Activated CD8-positive, alpha-beta T cell treated with anti-CD3 and anti-CD28 coated beads for 36 hours (primary cell): Measurements from ENCODE around the gene OCEL1. TPM values are rescaled to one million over a fixed set of nuclear protein-coding genes. Genes with fewer than 3 reads are reported as not detected.

ENCODE experiments used
- ATAC-seq: fragments of 200-7000 bp; cut with Tn5 transposase; one replicate; pipeline ENCODE4 v1.10.0; 2021; ENCODE audit warnings: mild to moderate bottlenecking, moderate library complexity
- CTCF ChIA-PET: fragments of 350-600 bp; sonication (Branson Sonifier 250); formaldehyde crosslinking; loops from one replicate; lab custom pipeline; 2021; ENCODE audit warnings: antibody characterized with exemption; lab: Charles Lee
- POLR2A ChIA-PET: fragments of 350-600 bp; sonication (Branson Sonifier 250); formaldehyde crosslinking; loops from one replicate; lab custom pipeline; 2021; ENCODE audit warnings: antibody characterized with exemption; lab: Charles Lee
- DNase-seq: peaks from one replicate; pipeline ENCODE4 v3.0.0-alpha.2; 2020
- H3K27ac Mint-ChIP-seq: one replicate; pipeline ENCODE4 v1.8.0; 2021; ENCODE audit warnings: mild to moderate bottlenecking, mixed read lengths
- H3K27me3 Mint-ChIP-seq: one replicate; pipeline ENCODE4 v1.8.0; 2021; ENCODE audit warnings: mixed read lengths
- H3K36me3 Mint-ChIP-seq: one replicate; pipeline ENCODE4 v1.8.0; 2021; ENCODE audit warnings: low read depth, mixed read lengths
- H3K4me1 Mint-ChIP-seq: one replicate; pipeline ENCODE4 v1.8.0; 2021; ENCODE audit warnings: low read depth, mixed read lengths
- H3K4me3 Mint-ChIP-seq: one replicate; pipeline ENCODE4 v1.8.0; 2021; ENCODE audit warnings: mild to moderate bottlenecking, moderate library complexity, mixed read lengths
- H3K9me3 Mint-ChIP-seq: one replicate; pipeline ENCODE4 v1.8.0; 2021; ENCODE audit warnings: mixed read lengths
- intact Hi-C: fragments of 100-400 bp; cut with micrococcal nuclease; formaldehyde crosslinking; loops from one replicate; pipeline ENCODE4 v1.10.0; 2022
- total RNA-seq, 2 experiments: library from RNA; stranded (reverse); gene quantifications; one replicate each; pipeline ENCODE4 v1.2.3, GENCODE V29; 2021
- TF ChIP-seq, protein P1 (sequence below): fragments of 200-600 bp; IDR thresholded peaks from one replicate; pipeline ENCODE4 v1.8.0; 2022; ENCODE audit warnings: antibody characterized with exemption, mild to moderate bottlenecking

Gene OCEL1
- total RNA-seq, 2 experiments from 2014 or later = 20.1 TPM

DNA sequence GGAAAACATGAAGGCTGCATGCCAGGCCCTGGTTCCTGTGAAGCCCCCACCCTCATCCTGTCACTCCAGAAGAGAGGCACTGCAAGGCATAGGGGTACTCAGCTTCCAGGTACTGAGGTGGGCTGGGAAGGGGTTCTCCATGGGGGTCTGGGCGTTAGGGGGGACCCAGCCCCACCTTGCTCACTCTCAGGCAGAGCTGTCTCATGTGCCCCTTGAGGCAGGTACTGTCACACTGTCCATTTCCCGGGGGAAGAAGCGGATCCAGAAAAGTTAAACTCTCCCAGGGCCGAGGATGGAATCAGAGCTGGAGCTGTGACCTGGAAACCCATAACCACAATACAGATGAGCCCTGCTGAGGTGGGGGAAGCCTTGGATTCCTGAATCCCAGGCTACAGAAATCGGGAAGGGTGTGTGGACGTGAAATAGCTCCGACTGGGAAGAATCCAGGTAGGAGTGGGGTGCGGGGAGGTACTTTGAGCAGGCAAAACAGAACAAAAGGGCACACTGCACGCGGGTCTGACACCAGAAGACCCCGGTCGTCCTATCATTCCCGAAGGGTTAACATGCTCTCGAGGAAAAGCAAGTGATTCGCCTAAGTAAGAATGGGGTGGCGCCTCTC is 11.4 kb upstream of the OCEL1 start:
- TF ChIP-seq, protein P1, sequence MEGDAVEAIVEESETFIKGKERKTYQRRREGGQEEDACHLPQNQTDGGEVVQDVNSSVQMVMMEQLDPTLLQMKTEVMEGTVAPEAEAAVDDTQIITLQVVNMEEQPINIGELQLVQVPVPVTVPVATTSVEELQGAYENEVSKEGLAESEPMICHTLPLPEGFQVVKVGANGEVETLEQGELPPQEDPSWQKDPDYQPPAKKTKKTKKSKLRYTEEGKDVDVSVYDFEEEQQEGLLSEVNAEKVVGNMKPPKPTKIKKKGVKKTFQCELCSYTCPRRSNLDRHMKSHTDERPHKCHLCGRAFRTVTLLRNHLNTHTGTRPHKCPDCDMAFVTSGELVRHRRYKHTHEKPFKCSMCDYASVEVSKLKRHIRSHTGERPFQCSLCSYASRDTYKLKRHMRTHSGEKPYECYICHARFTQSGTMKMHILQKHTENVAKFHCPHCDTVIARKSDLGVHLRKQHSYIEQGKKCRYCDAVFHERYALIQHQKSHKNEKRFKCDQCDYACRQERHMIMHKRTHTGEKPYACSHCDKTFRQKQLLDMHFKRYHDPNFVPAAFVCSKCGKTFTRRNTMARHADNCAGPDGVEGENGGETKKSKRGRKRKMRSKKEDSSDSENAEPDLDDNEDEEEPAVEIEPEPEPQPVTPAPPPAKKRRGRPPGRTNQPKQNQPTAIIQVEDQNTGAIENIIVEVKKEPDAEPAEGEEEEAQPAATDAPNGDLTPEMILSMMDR = no peak
- Mint-ChIP-seq H3K36me3 (peaks cover 37% of the 10 kb centered on the region), H3K4me3 (peak overlapping the region; percentile 82), H3K4me1 (peaks cover 16% of the 10 kb centered on the region), H3K27ac (peak overlapping the region; percentile 97), H3K27me3 (no peaks in the 10 kb centered on the region), H3K9me3 (no peaks in the 10 kb centered on the region)
- ChIA-PET POLR2A (interaction anchor here (0.7 to 3.1 kb wide), 9 partner anchors 9 to 89 kb away, joined by 3 to 29 read pairs (median 4); partner anchors contain the start of gene OCEL1), CTCF (interaction anchor here (1.1 to 3.1 kb wide), 5 partner anchors 11 to 68 kb away, joined by 3 to 18 read pairs (median 4); partner anchors contain the start of genes BABAM1 and OCEL1)
- intact Hi-C loops = loop anchor here (1.0 kb wide), 1 partner anchor 12 kb away; the partner anchor contains the start of gene OCEL1
- ATAC-seq (no peak), DNase-seq (no peak)

DNA sequence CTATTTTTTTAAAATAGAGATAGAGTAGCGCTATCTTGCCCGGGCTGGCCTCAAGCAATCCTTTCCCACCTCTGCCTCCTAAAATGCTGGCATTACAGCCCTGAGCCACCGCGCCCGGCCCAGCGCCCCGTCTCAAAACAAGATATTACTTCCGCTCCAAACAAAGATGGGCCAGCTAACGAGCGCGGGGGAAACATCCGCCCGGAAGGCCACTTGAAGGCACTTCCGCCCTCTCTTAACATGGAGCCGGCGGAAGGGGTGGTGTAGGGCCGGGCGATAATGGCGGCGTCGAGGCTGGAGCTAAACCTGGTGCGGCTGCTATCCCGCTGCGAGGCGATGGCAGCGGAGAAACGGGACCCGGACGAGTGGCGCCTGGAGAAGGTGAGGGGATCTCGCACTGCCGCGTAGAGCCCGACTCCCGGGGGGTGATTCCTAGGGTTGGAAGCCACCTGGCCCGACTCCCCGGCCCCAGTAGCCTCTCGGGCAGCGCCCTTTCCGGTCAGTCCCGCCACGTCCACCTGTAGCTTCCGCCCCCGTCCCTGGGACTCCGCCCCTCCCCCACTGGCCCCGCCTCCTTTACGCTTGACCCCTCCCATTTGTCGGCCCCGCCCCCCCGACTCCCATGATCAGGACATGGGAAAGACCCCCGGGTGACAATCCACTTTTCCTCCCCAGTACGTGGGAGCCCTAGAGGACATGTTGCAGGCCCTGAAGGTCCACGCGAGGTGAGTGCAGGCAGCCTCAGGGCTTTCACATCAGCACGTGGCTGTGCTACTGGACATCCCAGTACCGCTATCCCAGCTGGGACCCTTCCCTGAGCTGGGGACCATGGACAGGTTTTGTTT is 10.7 kb upstream of the OCEL1 start, which contains the start of gene USE1:
Gene USE1, plus strand, starts transcription at position 231 of the 845 bp plus-strand sequence. Its CDS starts 49 bp downstream, at position 280.
- Mint-ChIP-seq H3K36me3 (peaks cover 37% of the 10 kb centered on the region), H3K9me3 (no peaks in the 10 kb centered on the region), H3K4me1 (peaks cover 15% of the 10 kb centered on the region), H3K4me3 (peak within 1 kb of the TSS; percentile 82), H3K27me3 (no peaks in the 10 kb centered on the region), H3K27ac (peak within 1 kb of the TSS; percentile 97)
- intact Hi-C loops = loop anchor here (1.0 kb wide), 1 partner anchor 11 kb away; the partner anchor contains the start of gene OCEL1
- POLR2A ChIA-PET = interaction anchor here (0.7 to 3.1 kb wide), 14 partner anchors 10 to 176 kb away, joined by 3 to 29 read pairs (median 4); partner anchors contain the start of gene OCEL1
- CTCF ChIA-PET = interaction anchor here (1.1 to 3.1 kb wide), 5 partner anchors 11 to 68 kb away, joined by 3 to 18 read pairs (median 4); partner anchors contain the start of genes BABAM1 and OCEL1
- TF ChIP-seq, protein P1 = no peak
- peak; percentile 95 for DNase-seq
- ATAC-seq = peak; percentile 96

DNA sequence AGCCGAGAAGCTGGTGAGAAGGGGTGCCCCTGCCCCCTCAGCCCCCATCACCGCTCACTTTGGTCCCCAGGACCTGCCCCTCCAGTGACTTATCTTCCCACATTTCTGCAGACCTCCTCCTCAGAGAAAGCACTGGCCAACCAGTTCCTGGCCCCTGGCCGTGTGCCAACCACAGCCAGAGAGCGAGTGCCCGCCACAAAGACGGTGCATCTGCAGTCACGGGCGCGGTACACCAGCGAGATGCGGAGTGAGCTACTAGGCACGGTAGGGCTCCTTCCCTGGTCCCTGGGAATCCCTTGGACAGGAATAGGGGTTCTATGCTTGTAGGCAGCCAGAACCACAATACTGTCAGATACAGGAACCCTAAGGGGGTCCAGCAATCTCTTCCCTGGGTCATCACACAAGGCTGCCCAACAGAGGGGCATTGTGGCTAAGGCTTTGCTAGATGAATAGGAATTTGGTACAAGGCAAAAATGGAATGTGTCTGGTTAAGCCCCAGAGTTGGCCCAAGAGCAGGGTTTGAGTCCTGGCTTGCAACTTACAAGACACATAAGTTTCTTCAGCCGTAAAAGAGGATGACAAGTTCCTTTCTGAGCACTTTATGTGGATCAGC is 9.9 kb upstream of the OCEL1 start:
- no peak for ATAC-seq
- Mint-ChIP-seq H3K4me3 (peak overlapping the region; percentile 82), H3K36me3 (peaks cover 33% of the 10 kb centered on the region), H3K4me1 (peaks cover 17% of the 10 kb centered on the region), H3K27me3 (no peaks in the 10 kb centered on the region), H3K9me3 (no peaks in the 10 kb centered on the region), H3K27ac (peak overlapping the region; percentile 97)
- TF ChIP-seq, protein P1 = no peak
- DNase-seq = no peak
- intact Hi-C loops = no loop called here
- ChIA-PET POLR2A (interaction anchor here (1.0 to 3.1 kb wide), 8 partner anchors 10 to 175 kb away, joined by 3 to 29 read pairs (median 4); partner anchors contain the start of gene OCEL1), CTCF (interaction anchor here (1.4 to 3.1 kb wide), 3 partner anchors 19 to 67 kb away, joined by 4 to 18 read pairs (median 10); no protein-coding TSS in a partner anchor)

DNA sequence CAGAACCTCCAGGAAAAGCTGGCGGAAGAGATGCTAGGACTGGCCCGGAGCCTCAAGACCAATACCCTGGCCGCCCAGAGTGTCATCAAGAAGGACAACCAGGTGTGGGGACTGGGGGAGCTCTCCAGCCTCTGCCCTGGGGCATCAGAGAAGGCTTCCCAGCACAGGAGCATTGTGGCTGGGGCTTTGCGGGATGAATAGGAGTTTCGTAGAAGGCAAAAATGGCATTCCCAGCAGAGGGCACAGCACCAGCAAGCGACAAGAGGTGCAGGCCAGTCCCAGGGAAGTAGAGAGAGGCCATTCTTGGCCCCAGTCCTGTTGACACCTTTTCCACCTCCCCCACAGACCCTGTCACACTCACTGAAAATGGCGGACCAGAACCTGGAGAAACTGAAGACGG is 6.7 kb upstream of the OCEL1 start:
- peaks cover 26% of the 10 kb centered on the region for H3K36me3 Mint-ChIP-seq
- POLR2A ChIA-PET = interaction anchor here (0.6 to 1.0 kb wide), 2 partner anchors 11 to 119 kb away, joined by 3 read pairs; no protein-coding TSS in a partner anchor

More for the DNA sequence above, 6.7 kb upstream of the OCEL1 start:
- Mint-ChIP-seq H3K4me3 (no peak overlapping the region), H3K9me3 (no peaks in the 10 kb centered on the region), H3K4me1 (peaks cover 15% of the 10 kb centered on the region), H3K27me3 (no peaks in the 10 kb centered on the region), H3K27ac (no peak overlapping the region)
- intact Hi-C loops = no loop called here
- TF ChIP-seq, protein P1 = no peak
- CTCF ChIA-PET = no interaction called here
- DNase-seq = no peak
- no peak for ATAC-seq
